ENCODE data around the gene ARSG.
"Not testable (repeated sequence)": the region's sequence is repeated elsewhere in the genome, so short reads cannot be mapped to it uniquely, and the experiment has no call there.

Gene ARSG

GRCh38 chr17:68307443-68307842, 16.1 kb downstream of the ARSG start:
- no peak for DNase-seq

DNA sequence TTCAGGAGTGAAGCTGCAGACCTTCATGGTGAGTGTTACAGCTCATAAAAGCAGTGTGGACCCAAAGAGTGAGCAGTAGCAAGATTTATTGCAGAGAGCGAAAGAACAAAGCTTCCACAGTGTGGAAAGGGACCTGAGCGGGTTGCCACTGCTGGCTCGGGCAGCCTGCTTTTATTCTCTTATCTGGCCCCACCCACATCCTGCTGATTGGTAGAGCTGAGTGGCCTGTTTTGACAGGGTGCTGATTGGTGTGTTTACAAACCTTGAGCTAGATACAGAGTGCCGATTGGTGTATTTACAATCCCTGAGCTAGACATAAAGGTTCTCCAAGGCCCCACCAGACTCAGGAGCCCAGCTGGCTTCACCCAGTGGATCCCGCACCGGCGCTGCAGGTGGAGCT, 17.2 kb downstream of the ARSG start:
- not testable (repeated sequence) for DNase-seq

DNA sequence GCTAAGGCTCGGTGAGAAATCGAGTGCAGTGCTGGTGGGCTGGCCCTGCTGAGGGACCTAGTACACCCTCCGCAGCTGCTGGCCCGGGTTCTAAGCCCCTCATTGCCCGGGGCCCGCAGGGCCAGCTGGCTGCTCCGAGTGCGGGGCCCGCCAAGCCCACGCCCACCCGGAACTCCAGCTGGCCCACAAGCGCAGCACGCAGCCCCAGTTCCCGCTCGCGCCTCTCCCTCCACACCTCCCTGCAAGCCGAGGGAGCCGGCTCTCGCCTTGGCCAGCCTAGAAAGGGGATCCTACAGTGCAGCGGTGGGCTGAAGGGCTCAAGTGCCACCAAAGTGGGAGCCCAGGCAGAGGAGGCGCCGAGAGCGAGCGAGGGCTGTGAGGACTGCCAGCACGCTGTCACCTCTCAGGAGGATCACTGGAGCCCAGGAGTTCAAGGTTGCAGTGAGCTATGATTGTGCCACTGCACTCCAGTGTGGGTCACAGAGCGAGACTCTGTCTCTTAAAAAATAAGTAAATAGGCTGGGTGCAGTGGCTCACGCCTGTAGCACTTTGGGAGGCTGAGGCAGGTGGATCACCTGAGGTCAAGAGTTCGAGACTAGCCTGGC, 17.9 kb downstream of the ARSG start:
- DNase-seq: not testable (repeated sequence)

DNA sequence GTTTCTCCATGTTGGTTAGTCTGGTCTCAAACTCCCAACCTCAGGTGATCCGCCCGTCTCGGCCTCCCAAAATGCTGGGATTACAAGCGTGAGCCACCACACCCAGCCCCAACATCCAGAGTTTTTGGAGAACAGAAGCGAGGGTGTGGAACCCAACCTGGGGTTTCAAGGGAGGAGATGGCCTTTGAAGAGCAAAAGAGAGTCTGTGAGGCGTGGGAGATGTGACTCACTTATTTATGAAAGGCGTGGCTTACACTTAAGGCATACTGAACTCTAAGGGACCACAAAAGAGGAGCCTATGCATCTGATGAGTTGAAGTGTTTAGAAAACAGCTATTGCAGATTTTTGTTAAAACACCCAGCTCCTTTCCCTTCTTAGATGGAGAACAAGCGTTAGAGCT, 18.9 kb downstream of the ARSG start:
- no peak for DNase-seq

- no peak for DNase-seq
These were observed 23.7 kb downstream of the ARSG start for GRCh38 chr17:68314916-68315535.

DNA sequence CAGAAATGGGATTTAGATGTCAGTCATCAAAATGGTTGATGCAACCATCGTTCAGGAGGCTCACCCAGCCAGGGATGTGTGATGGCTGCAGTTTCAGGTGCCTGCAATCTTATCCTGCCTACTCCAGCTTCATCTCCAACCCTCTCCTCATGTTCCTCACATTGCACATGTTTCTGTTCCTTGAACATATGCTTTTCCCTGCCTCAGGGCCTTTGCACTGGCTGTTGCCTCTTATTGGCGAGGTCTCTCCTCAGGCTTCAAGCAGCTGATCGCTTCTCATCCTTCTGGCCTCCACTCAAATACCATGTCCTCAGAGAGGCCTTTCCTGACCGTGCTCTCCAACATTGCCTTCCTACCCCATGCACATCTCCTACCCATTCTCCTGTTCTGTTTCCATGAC, 24.6 kb downstream of the ARSG start:
- no peak for DNase-seq

GRCh38 chr17:68317458-68317857, 26.2 kb downstream of the ARSG start:
- no peak for DNase-seq

DNA sequence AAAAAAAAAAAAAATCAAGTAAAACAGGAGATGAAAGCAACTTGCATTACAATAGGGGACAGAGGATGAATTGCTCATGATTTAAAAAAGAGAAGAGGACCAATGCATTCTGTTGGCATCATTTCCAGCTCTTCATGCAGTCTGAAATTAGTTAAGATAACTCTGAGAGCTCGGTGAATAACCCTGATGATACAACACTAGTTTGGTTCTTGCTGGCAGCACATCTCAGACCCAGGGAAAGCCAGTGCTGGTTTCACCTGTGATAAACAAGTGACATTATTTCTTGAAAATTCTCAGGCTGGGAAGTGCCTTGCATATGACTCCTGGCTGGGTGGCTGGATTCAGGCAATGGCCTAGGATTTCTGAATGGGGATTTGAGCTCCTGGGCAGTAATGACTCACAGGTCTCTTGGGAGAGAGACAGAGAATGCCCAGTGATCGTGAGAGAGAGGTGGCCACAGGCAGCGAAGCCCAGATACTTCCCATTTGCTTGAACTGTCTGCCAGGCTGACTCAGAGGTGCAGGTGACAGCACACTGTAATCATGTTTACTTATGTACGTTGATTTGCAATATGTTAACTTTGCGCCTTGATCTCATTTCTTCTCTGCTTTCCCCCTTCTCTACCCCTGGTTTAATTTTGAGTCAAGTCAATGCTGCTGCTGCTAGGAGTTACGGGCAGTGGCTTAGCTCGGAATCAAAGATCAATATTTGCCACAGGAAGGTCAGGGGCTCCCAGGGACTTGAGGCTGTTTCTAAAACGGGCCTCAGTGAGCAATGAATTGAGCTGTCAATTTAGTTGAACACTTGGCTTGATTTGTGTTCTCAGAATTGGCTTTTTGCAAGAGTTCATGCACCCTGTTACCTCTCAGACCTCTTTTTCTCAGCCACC, 27.1 kb downstream of the ARSG start:
- no peak for DNase-seq

GRCh38 chr17:68319410-68320162, 28.3 kb downstream of the ARSG start:
- DNase-seq: peak; percentile 32

DNA sequence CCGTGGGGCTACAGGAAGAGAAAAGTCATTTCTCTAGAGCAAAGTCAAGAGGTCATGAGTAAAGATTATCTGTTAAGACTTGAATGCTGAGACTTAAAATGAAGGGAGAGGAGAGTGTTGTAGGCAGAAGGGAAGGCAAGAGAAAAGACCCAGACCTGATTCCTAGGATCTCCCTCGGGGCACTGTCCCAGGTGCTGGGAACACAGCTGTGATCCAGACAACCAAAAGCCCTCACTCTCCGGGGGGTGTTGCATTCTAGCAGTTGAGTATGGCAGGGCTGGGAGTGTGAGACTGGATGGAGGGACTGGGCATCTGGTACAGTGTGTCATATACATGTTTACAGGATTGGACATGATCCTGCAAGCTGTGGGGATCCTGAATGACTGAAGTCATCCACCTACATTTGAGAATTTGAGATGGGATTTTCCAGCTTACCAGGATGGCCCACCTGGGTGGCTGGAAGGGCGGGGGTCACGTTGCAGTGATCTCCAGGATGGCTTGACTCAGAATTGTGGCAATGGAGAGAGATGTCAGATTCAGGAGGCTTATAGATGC, 29.1 kb downstream of the ARSG start:
- DNase-seq: no peak

DNA sequence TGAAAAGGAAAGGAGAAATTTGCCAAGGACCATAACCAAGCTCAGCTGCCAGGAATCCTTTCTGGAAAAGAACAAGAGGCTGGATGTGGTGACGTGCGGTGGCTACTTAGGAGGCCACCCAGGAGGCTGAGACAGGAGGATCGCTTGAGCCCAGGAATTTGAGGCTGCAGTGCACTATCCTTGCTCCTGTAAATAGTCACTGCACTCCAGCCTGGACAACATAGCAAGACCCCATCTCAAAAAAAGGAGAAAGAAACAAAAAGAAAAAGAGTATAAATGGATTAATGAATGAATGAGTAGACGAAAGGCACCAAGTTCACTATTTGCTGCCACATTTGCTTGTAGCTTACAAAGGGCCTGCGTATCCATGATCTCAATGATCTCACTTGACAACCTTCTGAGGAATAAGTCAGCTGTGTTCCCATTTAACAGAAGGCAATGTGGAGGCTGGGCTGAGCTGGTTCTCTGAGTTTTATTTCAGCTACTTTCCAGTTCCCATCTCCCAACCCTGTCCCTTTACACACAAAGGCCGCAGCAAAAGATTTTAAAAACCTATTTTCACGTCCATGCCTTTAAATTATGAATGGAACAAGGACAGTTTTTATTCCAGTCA, 29.8 kb downstream of the ARSG start:
- no peak for DNase-seq

- DNase-seq: no peak
These were observed 30.3 kb downstream of the ARSG start for GRCh38 chr17:68321556-68321954.

GRCh38 chr17:68322630-68323029, 31.3 kb downstream of the ARSG start:
- no peak for DNase-seq

DNA sequence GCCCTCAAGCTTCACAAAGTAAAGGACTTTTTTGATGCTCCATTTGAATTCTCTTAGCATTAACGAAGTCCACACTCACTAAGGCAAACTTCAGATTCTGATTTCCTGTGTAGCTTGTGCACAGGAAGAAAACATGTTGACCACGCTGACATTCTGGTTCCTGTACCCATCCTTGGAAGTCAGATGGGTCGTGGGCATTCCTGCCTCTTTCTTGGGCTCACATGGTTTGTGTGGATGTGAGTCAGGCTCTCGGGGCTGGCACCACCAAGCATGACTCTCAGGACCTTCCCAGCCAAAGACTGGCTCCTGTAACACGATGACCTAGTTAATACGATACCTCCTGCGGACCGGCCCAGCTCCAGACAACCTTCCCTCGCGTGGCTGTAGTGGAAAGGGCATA, 32.8 kb downstream of the ARSG start:
- DNase-seq: no peak

- no peak for DNase-seq
These were observed 33.5 kb downstream of the ARSG start for GRCh38 chr17:68324654-68325336.

DNA sequence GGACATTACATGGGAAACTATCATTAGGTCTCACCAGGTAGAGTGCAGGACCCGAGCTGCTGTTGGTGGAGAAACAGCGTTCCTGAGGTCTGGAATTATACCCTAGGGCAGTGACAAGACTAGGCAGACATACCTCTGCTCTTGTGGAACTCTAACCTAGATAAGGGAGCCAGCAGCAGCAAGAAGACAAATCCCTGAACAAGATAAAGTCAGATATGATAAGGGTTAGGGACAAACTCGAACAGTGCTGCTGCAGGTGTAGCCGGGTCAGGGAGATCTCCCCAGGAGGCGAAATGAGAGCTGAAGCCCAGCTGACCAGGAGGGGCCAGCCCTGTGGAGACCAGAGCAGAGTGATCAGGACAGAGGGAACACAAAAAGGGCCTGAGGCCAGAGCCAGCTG, 34.7 kb downstream of the ARSG start:
- no peak for DNase-seq

DNA sequence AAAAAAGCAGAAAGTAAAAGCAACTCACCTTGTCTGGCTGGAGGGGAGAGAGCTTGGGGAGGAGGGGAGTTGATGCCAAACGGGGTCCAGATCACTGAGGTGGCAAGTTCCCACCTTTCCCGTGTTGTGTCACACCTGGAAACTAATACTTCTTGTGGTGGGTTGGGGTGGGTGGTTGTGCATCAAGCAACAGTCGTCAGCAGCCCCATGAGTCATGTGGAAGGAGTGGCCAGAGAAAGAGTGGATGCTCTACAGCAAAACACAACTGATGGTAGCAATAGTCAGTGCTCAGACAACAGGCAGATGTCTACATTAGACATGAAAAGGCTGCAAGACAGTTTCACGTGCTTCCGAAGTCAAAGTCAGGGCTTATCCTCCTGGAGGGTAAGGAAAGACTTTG, 35.4 kb downstream of the ARSG start:
- DNase-seq: no peak

DNA sequence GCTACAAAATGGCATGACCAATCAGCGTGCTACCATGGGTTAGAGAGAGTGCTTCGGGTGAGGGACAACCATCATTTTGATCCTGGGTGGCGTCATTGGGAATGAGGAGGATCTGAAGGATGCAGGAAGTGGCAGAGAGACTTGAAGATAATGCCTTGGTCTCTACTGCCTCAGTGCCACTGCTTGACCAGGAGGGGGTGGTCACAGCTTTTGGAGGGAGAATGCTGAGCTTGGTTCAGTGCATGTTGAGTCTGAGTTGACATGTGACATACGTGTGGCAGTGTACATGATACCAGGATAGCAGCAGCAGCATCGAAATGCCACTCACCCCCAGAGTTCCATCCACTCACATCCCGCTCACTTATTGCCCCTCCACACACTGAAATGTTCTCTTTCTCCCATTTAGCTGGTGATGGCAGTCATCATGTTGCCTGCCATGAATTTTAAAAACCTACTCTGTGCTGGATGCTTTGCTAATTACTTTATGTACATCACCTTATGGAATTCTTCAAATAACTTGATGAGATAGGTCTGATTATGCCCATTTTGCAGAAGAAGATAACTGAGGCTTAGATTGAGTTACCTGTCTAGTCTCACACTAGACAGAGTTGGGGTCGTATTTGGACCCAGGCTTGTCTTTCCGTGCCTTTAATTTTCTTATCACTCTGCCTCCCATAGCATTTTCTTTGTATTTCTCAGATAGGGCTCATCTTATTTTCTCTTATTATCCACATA, 36.7 kb downstream of the ARSG start:
- DNase-seq: no peak

DNA sequence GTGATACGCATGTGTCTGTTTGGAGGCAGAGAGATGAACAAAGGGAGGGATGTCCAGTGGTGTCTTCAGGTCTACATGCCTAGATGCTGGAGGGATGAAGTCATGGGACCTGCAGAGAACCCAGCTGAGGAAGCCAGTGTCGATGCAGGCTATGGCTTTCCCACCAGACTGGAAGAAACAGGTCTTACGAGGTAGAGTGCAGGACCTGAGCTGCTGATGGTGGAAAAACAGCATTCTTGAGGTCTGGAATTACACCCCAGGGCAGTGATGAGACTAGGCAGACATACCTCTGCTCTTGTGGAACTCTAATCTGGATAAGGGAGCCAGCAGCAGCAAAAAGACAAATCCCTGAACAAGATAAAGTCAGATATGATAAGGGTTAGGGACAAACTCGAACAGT, 37.4 kb downstream of the ARSG start:
- DNase-seq: no peak

DNA sequence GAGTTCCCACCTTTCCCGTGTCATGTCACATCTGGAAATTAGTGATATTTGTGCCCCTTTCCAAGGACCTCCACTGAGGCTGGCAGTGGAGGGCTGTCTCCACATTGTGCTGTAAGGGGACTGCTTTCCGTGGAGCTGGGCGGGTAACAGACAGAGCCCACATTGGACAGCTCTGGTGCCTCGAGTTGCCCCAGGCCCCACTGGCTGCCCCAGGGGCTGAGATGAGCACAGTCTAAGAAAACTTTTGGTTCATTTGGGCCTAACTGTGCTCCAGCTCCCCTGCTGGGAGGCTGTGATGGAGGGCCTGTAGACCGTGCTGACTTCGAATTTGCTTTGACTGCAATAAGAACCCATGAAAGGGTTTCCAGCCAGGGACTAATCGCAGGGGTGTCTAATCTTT, 38.0 kb downstream of the ARSG start:
- DNase-seq: no peak

DNA sequence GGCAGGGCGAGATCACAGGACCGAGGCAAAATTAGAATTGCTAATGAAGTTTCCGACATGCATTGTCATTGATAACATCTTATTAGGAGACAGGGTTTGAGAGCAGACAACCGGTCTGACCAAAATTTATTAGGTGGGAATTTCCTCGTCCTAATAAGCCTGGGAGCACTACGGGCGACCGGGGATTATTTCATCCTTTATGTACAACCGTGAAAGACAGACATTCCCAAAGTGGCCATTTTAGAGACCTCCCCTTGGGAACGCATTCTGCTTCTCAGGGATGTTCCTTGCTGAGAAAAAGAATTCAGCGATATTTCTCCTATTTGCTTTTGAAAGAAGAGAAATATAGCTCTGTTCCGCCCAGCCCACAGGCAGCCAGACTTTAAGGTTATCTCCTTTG, 40.6 kb downstream of the ARSG start:
- not testable (repeated sequence) for DNase-seq
